Measurements from ENCODE around the gene ATP13A3.

ATP13A3 gene

DNA sequence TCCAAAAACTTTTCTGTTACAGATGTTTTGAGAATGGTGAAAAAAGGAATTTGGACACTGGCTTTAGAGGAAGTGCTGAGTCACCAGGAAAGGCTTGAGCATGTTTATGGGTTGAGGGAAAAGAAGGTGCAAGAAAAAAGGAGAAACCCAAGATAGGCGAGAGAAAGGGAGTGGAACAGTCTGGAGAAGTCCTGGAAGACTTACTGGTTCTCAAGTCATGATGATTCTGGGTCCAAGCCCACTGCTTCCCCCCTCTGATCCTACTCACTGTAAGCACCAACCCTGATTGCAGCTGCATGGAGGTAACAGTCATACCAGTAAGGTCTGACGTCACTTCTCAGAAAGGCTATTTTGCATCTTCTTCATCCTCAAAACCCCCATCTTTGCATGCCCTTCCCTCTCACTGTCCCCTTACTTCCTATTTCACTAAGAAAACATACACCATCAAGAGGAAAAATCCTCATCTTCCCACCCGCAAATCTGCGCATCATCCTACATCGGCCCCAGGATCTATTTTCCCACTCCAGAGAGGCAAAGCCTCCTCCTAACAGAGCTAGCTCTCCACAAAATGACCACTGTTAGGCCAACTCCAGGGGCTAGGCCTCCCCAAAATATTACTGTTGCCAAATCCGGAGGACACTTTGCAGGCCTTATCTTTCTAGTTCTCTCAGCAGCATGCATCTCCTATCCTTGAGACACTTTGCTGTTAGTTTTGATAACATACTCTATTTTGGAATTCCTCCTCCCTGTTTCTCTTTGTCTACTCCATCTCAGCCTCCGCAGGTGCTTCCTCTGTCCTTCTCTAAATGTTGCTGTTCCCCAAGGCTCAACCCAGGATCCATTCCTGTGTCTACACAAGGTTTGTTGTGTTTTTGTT lies 3.2 kb upstream of the ATP13A3 start:
- DNase-seq (ENCODE audit: low spot score), result peak; percentile 78
- TF ChIP-seq, protein P1, sequence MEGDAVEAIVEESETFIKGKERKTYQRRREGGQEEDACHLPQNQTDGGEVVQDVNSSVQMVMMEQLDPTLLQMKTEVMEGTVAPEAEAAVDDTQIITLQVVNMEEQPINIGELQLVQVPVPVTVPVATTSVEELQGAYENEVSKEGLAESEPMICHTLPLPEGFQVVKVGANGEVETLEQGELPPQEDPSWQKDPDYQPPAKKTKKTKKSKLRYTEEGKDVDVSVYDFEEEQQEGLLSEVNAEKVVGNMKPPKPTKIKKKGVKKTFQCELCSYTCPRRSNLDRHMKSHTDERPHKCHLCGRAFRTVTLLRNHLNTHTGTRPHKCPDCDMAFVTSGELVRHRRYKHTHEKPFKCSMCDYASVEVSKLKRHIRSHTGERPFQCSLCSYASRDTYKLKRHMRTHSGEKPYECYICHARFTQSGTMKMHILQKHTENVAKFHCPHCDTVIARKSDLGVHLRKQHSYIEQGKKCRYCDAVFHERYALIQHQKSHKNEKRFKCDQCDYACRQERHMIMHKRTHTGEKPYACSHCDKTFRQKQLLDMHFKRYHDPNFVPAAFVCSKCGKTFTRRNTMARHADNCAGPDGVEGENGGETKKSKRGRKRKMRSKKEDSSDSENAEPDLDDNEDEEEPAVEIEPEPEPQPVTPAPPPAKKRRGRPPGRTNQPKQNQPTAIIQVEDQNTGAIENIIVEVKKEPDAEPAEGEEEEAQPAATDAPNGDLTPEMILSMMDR (IDR thresholded peaks at IDR 0.05; ENCODE audit: borderline replicate concordance, control extremely low read depth, extremely low read depth, insufficient read depth, missing control alignments), result no peak
- in situ Hi-C loops (cut with MboI; ENCODE audit: low sequenced_read_pairs, unreplicated experiment), result no loop called here

DNA sequence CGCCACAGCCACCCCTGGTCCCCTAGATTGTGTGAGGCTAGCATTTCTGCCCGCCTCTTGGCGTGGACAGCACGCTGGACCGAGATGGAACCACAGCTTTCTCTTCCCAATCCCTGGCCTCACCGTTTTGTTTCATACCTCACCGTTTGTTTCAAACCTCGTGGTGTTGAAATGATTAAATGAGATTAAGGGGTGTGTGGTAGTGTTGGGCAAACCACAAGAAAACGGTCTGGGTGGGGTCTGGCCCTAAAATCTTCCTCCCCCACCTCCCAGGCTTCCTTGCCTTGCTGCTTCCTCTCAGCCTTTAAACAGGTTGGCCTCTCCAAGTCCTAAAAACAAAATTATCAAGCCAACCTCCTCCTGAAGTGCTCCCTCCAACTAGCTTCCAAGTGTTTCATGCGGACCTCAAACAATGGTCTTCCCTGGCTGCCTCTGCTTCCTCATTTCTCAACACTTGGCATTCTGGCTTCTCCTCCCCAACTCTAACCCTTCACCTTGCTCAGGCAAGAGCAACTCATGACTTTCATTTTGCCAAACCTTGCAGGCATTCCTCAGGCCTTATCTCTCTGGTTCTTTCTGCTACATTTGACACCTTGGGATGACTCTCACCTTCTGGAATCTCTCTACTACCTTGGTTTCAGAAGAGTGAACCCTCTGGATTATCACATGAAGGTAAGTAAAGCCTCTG lies 1.4 kb upstream of the ATP13A3 start:
- DNase-seq (ENCODE audit: low spot score), result peak; percentile 33
- in situ Hi-C loops (cut with MboI; ENCODE audit: low sequenced_read_pairs, unreplicated experiment), result no loop called here
- TF ChIP-seq, protein P1 (IDR thresholded peaks at IDR 0.05; ENCODE audit: borderline replicate concordance, control extremely low read depth, extremely low read depth, insufficient read depth, missing control alignments), result no peak

DNA sequence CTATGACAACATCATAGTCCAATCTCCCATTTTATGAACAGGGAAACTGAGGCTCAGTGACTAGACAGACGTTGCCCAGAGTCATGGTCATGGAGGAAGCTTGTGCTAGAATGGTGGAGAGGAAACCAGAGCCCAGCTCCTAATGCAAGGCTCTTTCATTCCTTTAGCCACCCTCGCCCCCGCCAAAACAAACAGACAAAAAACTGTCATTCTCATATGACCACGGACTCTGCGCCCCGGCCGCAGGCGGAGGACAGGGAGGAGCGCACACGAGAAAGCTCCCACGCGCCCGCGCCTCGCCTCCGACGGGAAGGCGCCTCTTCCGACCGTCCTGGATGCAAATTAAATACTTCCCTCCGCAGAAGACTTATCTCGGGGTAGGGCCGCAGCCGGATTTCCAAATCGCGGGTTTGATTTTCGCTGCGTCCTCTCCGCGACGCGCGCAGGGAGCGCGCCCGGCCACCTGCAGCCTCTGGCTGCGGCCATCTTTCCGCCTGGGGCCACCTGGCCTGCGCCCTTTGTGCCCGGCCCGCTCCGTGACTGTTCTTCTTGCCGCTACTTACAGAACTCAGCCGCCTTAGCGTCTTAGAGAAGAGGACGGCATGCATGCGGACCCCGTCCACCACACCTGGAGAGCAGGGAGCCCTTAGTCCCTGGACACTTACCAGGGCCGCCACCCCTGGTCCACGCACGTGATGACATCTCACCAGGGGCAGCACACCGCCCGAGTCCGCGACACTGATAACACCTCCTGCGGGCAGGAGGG lies 670 bp upstream of the ATP13A3 start:
- TF ChIP-seq, protein P1 (IDR thresholded peaks at IDR 0.05; ENCODE audit: borderline replicate concordance, control extremely low read depth, extremely low read depth, insufficient read depth, missing control alignments), result no peak
- DNase-seq (ENCODE audit: low spot score), result peak; percentile 78
- in situ Hi-C loops (cut with MboI; ENCODE audit: low sequenced_read_pairs, unreplicated experiment), result no loop called here

DNA sequence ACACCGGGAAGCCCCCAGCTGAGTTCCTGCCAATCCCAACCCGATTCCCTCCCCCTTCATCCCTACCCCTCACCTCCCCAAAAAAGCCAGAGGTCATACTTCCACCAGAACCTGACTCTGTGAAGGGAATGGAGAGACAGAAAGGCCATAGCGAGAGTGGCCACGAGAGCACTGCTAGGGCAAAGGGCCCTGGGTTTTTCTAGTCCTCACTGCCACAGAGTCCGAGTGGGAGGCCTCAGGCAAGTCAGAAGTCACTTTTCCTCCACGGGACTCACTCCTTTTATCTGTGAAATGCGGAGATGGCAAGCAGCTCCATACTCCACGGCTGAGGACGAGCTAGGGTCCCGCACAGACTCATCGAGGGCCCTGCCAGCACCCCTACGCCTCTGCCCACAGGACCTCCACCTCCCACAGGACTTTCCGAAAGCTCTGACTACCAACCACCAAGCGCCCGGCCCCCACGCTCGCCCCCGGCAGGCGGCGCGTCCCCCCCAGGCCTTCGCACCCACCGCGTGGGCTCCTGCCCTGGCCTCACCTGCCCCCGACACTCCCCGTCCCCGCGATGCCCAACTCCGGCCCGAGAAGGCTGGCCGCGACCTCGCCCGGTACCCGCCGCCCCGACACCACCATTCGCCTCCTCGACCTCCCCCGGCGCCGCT lies 792 bp downstream of the ATP13A3 start:
- peak; percentile 45 for DNase-seq (ENCODE audit: low spot score)
- in situ Hi-C loops (cut with MboI; ENCODE audit: low sequenced_read_pairs, unreplicated experiment), result no loop called here
- TF ChIP-seq, protein P1 (IDR thresholded peaks at IDR 0.05; ENCODE audit: borderline replicate concordance, control extremely low read depth, extremely low read depth, insufficient read depth, missing control alignments), result no peak

DNA sequence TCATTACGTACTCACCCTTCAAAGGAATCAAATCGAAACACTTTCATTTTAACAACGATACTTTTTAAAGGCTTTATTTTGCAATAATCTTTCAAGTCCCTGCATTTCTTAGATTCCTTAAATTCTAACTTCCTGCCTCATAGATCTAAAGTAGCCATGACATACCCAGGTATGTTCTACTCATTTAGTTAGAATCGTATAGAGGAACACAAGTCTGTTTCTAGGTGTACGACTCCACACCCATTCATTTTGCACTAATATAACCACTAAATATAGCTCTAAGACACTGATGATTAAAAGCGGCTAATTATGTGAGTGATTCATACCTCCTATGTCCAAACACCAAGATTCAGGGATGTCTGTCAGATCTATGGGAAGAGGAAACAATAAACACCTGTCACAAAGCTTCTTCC lies 1.3 kb downstream of the ATP13A3 start:
- in situ Hi-C loops (cut with MboI; ENCODE audit: low sequenced_read_pairs, unreplicated experiment), result no loop called here
- DNase-seq (ENCODE audit: low spot score), result no peak

More for the DNA sequence above, 1.3 kb downstream of the ATP13A3 start:
- TF ChIP-seq, protein P1 (IDR thresholded peaks at IDR 0.05; ENCODE audit: borderline replicate concordance, control extremely low read depth, extremely low read depth, insufficient read depth, missing control alignments), result no peak
